GM21528 (cell line): ENCODE data around the gene PPRC1.

Experiments used
- ATAC-seq: cut with Tn5 transposase; IDR thresholded peaks from one replicate; pipeline ENCODE4 v1.9.1; 2021; ENCODE audit warnings: mild to moderate bottlenecking, moderate library complexity; ENCODE audit not compliant: unreplicated experiment, low FRiP score

Gene PPRC1

GRCh38 chr10:102116656-102117055 lies 16.2 kb upstream of the PPRC1 start:
- ATAC-seq = no peak

GRCh38 chr10:102117391-102118159 lies 15.3 kb upstream of the PPRC1 start:
- ATAC-seq = no peak

DNA sequence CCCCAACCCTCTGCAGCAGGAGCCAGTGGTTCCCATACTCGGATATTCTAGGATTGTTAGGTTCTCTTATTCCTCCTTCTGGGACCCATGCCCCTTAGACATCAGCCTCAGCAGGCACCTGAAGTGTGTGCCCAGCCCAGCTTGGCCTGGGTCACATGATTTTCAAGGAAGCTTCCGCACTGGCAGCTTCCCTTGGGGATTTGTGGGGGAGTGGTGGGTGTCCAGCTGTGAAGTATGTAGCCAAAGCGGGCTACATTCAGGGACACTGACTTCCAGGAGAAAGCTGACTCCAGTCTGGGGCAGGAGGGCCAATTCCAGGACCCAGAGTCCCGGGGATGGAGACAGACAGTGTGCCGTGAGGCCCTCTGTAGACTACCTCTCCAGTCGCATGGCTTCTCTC lies 14.0 kb upstream of the PPRC1 start:
- no peak for ATAC-seq

DNA sequence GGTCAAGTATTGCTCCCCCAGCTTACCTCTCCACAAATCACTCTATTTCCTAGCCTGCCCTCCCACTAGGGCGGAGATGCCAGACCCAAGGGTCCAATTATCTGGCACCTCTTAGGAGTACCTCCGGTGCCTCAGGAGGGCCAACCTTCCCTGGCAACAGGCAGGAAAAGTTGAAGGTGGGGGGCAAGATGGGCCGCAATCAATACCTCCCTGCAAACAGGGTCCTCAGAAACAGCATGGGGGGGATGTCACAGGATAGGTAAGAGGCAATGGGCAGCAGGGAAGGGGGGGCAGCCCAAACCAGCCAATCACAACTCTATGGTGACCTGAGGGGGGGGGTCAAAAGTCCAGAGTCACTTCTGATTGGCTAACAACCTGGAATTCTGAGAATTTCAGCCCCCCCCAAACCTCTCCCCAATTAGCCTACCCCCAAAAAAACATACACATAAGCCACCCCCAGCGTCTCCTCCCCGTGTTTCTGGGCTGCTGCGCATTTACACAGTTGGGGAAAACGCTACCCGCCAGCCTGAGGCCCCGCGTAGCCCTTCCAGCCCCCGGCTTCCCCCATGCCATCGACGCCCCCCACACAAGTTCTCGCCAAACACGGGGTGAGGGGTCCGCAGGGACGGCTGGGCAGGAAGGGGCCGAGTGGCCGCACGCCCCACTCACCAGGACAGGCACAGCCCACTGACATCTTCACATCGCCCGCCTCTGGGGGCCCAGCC lies 13.3 kb upstream of the PPRC1 start:
- ATAC-seq = no peak

- ATAC-seq = peak; percentile 58
These were observed 12.5 kb upstream of the PPRC1 start, which contains the start of gene LDB1 for GRCh38 chr10:102120142-102120990. Gene LDB1 (minus strand): TSS chr10:102120368. CDS start chr10:102120110, 258 bp downstream.

- no peak for ATAC-seq
These were observed 11.7 kb upstream of the PPRC1 start for GRCh38 chr10:102120991-102121738.

- ATAC-seq = no peak
These were observed 11.0 kb upstream of the PPRC1 start for GRCh38 chr10:102121739-102122372.

DNA sequence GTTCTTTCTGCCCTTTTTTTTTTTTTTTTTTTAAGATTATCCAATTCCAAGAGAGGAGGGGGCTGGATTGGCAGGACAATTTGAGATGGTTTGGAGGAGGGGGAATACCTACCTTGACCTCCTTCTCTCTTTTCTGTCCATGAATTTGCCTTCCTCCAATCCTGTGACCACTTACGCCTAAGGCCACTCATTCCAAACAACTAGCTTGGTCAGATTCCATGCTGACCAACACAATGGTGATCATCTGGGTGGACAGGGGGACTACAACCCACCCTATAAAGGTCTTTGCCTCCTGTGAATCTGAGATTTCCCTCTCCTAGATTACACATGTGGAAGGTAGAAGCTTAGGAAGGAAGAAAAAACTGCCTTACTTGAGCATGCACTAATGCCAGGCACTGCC lies 10.4 kb upstream of the PPRC1 start:
- ATAC-seq = no peak

DNA sequence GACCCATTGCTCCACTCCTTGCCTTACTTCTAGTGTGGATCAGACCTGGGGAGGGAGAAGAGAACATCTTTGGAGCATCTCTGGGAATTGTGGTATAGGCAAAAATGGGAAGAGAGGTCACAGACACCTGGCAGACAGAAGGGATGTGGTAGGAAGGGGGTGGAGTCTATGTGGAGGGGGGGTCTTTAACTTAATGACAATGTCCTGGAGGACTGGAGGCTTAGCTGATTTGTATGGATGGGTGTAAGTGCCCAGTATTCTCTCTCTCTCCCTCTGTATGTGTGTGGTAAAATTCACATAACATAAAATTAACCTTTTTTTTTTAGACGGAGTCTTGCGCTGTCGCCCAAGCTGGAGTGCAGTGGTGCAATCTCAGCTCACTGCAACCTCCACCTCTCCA lies 9.6 kb upstream of the PPRC1 start:
- ATAC-seq = no peak

DNA sequence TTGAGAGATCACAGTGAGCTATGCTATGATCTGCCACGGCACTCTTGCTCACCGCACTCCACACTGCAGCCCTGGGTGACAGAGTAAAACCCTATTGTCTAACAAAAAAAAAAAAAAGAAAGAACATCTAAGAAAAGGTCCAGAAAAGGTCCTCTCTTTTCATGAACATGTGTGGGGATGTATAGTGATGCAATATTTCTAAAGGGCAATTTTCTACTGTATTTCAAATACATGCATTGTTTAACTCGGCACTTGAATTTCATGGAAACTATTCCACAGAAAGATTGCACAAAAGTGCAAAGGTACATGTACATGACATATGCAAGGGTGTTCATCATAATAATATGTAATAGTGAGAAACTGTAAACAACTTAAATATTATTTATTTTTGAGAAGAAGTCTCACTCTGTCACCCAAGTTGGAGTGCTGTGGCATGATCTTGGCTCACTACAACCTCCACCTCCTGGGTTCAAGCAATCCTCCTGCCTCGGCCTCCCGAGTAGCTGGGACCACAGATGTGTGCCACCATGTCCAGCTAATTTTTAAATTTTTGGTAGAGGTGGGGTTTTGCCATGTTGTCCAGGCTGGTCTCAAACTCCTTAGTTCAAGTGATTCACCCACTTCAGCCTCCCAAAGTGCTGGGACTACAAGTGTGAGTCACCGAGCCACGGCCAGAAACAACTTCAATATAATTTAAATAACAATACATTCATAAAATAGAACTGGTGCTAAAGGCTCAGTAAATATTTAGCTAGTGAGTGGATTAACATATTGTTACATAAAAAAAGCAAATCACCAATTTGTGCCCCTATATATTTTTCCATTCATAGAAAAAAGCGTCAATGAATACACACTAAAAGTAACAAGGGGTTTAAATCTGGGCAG lies 1.3 kb upstream of the PPRC1 start:
- ATAC-seq = no peak

DNA sequence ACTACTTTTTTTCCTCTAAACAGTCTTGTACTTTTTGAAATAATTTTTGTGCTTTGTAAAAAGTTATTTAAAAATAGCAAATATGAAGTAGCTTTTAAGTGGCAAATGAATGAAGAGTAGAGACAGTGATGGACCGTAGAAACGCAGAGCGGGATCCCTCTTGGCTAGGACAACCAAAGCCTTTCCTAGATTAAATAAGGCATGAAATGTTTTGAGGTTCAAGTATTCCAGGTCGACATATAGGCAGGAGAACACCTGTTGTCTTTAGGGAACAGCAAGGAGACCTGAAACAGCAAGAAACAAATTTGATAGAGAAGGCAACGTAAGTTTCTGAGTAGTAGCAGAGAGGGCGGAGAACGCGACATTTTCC lies 662 bp upstream of the PPRC1 start:
- no peak for ATAC-seq

- peak; percentile 18 for ATAC-seq
These were observed 744 bp downstream of the PPRC1 start for GRCh38 chr10:102133373-102134195.

DNA sequence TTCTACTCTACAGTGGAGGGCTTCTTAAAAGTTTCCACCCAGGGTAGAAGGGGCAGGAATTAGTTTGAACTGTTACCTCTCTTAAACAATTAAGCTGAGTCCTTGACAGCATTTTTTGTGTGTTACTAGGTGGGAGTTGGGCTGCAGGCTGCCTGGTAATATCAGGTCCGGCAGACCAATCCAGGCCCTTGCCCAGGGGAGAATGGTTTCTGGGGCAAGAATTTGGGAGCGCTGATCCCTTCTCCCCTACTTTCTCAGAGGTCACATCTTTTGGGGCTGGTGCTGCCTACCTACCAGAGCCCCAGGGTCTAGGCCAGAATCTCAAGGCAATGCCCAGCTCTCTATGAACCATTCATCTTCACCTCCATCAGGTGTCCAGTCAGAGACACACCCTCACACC lies 1.6 kb downstream of the PPRC1 start:
- ATAC-seq = no peak

DNA sequence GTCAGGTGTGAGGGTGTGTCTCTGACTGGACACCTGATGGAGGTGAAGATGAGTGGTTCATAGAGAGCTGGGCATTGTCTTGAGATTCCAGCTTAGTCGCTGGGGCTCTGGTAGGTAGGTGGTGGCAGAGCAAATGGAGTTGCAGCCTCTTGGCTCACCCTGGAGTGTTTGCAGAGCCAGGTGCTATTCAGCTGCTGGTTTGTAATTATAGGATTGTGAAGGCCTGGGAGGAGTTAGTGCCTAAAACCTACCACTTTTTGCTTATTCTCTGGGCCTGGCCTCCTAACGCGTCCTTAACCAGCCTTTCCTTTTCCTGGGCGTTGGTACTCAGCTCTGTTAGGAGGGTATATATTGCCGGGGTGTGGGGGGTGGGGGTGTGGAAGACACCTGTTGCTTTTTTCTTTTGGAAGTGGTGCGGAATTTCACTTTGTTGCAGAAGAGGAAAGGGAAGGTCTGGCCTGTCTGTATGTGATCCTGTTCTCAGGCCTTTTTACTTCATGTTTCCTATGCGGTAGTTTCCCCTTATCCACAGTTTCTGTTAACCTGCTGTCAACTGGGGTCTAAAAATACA lies 3.2 kb downstream of the PPRC1 start:
- ATAC-seq = no peak

- no peak for ATAC-seq
These were observed 6.7 kb downstream of the PPRC1 start for GRCh38 chr10:102139281-102140110.

- no peak for ATAC-seq
These were observed 7.4 kb downstream of the PPRC1 start for GRCh38 chr10:102140218-102140617.
